HCT116 (cell line): ENCODE measurements around the gene ADAM30. TPM values are rescaled to one million over a fixed set of nuclear protein-coding genes. Genes with fewer than 3 reads are reported as not detected.

ENCODE experiments used
- ATAC-seq: fragments of 200-7000 bp; cut with Tn5 transposase; 2 replicates; pipeline ENCODE4 v1.9.1; 2020; ENCODE audit warnings: mild to moderate bottlenecking, moderate library complexity
- Bru-seq: library from RNA; stranded (reverse); fragments of 400-500 nt; gene quantifications from one replicate; lab custom pipeline; 2021; lab: Mats Ljungman, UMichigan
- BruChase-seq, 2 experiments: library from RNA; stranded (reverse); fragments of 400-500 nt; gene quantifications; one replicate each; lab custom pipeline; 2021; lab: Mats Ljungman, UMichigan
- BruUV-seq: library from RNA; stranded (reverse); fragments of 400-500 nt; replicated peaks from 2 replicates; lab custom pipeline; 2021; lab: Mats Ljungman, UMichigan
- CTCF ChIA-PET: fragments of 300-600 bp; sonication (Branson Sonifier 250); formaldehyde crosslinking; loops from one replicate; lab custom pipeline; 2021; ENCODE audit warnings: antibody characterized with exemption; lab: Charles Lee
- POLR2A ChIA-PET: fragments of 300-600, 350-600 bp; sonication (Branson Sonifier 250); formaldehyde crosslinking; loops from one replicate; lab custom pipeline; 2021; ENCODE audit warnings: antibody characterized with exemption; lab: Charles Lee
- RAD21 ChIA-PET, 2 experiments: fragments of 300-600 bp; sonication (Branson Sonifier 250); formaldehyde crosslinking; loops; one replicate each; lab custom pipeline; 2023; ENCODE audit warnings: low total read pairs in 2 of 2; ENCODE audit not compliant: uncharacterized antibody in 2 of 2, unreplicated experiment in 2 of 2, low non-redundant PET in 1 of 2; lab: Charles Lee
- DNase-seq: peaks from one replicate; pipeline ENCODE4 v3.0.0-alpha.2; 2010; ENCODE audit warnings: low read depth, low spot score
- H2AFZ ChIP-seq: fragments of 200-600 bp; shearing (Covaris generic), sonication (generic); 2 replicates; pipeline ENCODE4 v1.6.1; 2017; ENCODE audit warnings: low read depth, mixed run types, mixed read lengths, antibody characterized with exemption, low read length; ENCODE audit not compliant: poor library complexity, severe bottlenecking
- H3K27ac ChIP-seq: 2 replicates; pipeline ENCODE4 v1.5.1; 2012; ENCODE audit warnings: low read depth, low read length
- H3K27me3 ChIP-seq: fragments of 200-600 bp; sonication (generic); 2 replicates; pipeline ENCODE4 v1.6.1; 2016; ENCODE audit warnings: mixed run types, low read length, mixed read lengths; ENCODE audit not compliant: insufficient read depth
- H3K36me3 ChIP-seq, 2 experiments: fragments of 200-500 bp in 1 of 2; fragments of 200-600 bp in 1 of 2; sonication (Bioruptor generic) in 1 of 2; sonication (generic) in 1 of 2; 2 replicates each; pipeline versions ENCODE4 v1.5.1 to v1.6.1; 2014 to 2016; ENCODE audit warnings: low read length in 2 of 2, inconsistent platforms in 1 of 2, mixed read lengths in 1 of 2, mixed run types in 1 of 2; ENCODE audit not compliant: insufficient read depth in 2 of 2, control insufficient read depth in 1 of 2
- H3K4me1 ChIP-seq, 2 experiments: fragments of 200-600 bp in 1 of 2; sonication (generic) in 1 of 2; 2 replicates each; pipeline versions ENCODE4 v1.5.1 to v1.6.1; 2012 to 2017; ENCODE audit warnings: low read length in 2 of 2, inconsistent platforms in 1 of 2, mild to moderate bottlenecking in 1 of 2, mixed read lengths in 1 of 2, mixed run types in 1 of 2, moderate library complexity in 1 of 2; ENCODE audit not compliant: insufficient read depth in 2 of 2, control insufficient read depth in 1 of 2
- H3K4me2 ChIP-seq: fragments of 200-600 bp; sonication (generic); 2 replicates; pipeline ENCODE4 v1.6.1; 2017; ENCODE audit warnings: mixed run types, low read length, mixed read lengths
- H3K4me3 ChIP-seq, 2 experiments: fragments of 200-600 bp in 1 of 2; sonication (generic) in 1 of 2; replicated peaks in 1 of 2; 2 replicates each; pipeline ENCODE4 v1.5.1; 2011 to 2016; ENCODE audit warnings: low read length in 2 of 2, control low read depth in 1 of 2, low read depth in 1 of 2, mild to moderate bottlenecking in 1 of 2, mixed read lengths in 1 of 2, mixed run types in 1 of 2
- H3K79me2 ChIP-seq: fragments of 200-600 bp; sonication (generic); 2 replicates; pipeline ENCODE4 v1.6.1; 2017; ENCODE audit warnings: mild to moderate bottlenecking, mixed run types, low read length, moderate library complexity, mixed read lengths; ENCODE audit not compliant: insufficient read depth
- H3K9ac ChIP-seq: fragments of 200-600 bp; sonication (generic); 2 replicates; pipeline ENCODE4 v1.6.1; 2016; ENCODE audit warnings: low read length, mixed read lengths
- H3K9me2 ChIP-seq: fragments of 200-600 bp; sonication (generic), shearing (Covaris generic); 2 replicates; pipeline ENCODE4 v1.6.1; 2017; ENCODE audit warnings: mixed run types, mild to moderate bottlenecking, moderate library complexity; ENCODE audit not compliant: insufficient read depth
- H3K9me3 ChIP-seq, 2 experiments: fragments of 200-500 bp in 1 of 2; fragments of 200-600 bp in 1 of 2; sonication (Bioruptor generic) in 1 of 2; sonication (generic) in 1 of 2; 2 replicates each; pipeline ENCODE4 v1.6.1; 2014 to 2017; ENCODE audit warnings: low read length in 2 of 2, mixed read lengths in 2 of 2, inconsistent platforms in 1 of 2, low read depth in 1 of 2, mild to moderate bottlenecking in 1 of 2, mixed run types in 1 of 2, moderate library complexity in 1 of 2; ENCODE audit not compliant: control insufficient read depth in 1 of 2, insufficient read depth in 1 of 2
- H4K20me1 ChIP-seq: fragments of 200-600 bp; sonication (generic), shearing (Covaris generic); 2 replicates; pipeline ENCODE4 v1.6.1; 2017; ENCODE audit warnings: mixed run types, mild to moderate bottlenecking, moderate library complexity; ENCODE audit not compliant: insufficient read depth
- ATF3 ChIP-seq: IDR thresholded peaks from 2 replicates; pipeline ENCODE4 v1.6.1; 2012
- CEBPB ChIP-seq: IDR thresholded peaks from 2 replicates; pipeline ENCODE4 v1.6.1; 2012; ENCODE audit warnings: low read depth
- EGR1 ChIP-seq: IDR thresholded peaks from 2 replicates; pipeline ENCODE4 v1.6.1; 2012; ENCODE audit warnings: low read depth
- ELF1 ChIP-seq: IDR thresholded peaks from 2 replicates; pipeline ENCODE4 v1.6.1; 2012; ENCODE audit warnings: low read depth, borderline replicate concordance
- EZH2 ChIP-seq: fragments of 200-600 bp; sonication (generic); IDR thresholded peaks from 2 replicates; pipeline ENCODE4 v1.6.1; 2017; ENCODE audit warnings: antibody characterized with exemption, mixed run types
- FOSL1 ChIP-seq: IDR thresholded peaks from 2 replicates; pipeline ENCODE4 v1.6.1; 2012; ENCODE audit warnings: low read depth
- JUND ChIP-seq: IDR thresholded peaks from 2 replicates; pipeline ENCODE4 v1.6.1; 2012
- POLR2A ChIP-seq: IDR thresholded peaks from 2 replicates; pipeline ENCODE4 v1.7.0; 2011; ENCODE audit warnings: borderline replicate concordance; ENCODE audit not compliant: insufficient read depth, insufficient read length; ENCODE audit errors: extremely low read depth
- POLR2AphosphoS5 ChIP-seq: IDR thresholded peaks from 2 replicates; pipeline ENCODE4 v1.6.1; 2011; ENCODE audit warnings: mild to moderate bottlenecking, low read depth, low read length, moderate library complexity
- RAD21 ChIP-seq: IDR thresholded peaks from 2 replicates; pipeline ENCODE4 v1.6.1; 2012; ENCODE audit warnings: low read depth, mild to moderate bottlenecking
- REST ChIP-seq: IDR thresholded peaks from 2 replicates; pipeline ENCODE4 v1.6.1; 2012; ENCODE audit warnings: low read depth
- SIN3A ChIP-seq: IDR thresholded peaks from 2 replicates; pipeline ENCODE4 v1.6.1; 2012; ENCODE audit warnings: low read depth
- SP1 ChIP-seq: IDR thresholded peaks from 2 replicates; pipeline ENCODE4 v1.6.1; 2012; ENCODE audit warnings: low read depth
- SRF ChIP-seq: IDR thresholded peaks from 2 replicates; pipeline ENCODE4 v1.6.1; 2012; ENCODE audit warnings: low read depth
- TCF7L2 ChIP-seq: IDR thresholded peaks from 2 replicates; pipeline ENCODE4 v1.7.0; 2011; ENCODE audit warnings: borderline replicate concordance, inconsistent platforms; ENCODE audit not compliant: insufficient read depth, insufficient read length; ENCODE audit errors: extremely low read depth
- YY1 ChIP-seq: IDR thresholded peaks from 2 replicates; pipeline ENCODE4 v1.6.1; 2011; ENCODE audit warnings: low read length, low read depth, moderate library complexity, mild to moderate bottlenecking; ENCODE audit not compliant: insufficient replicate concordance; ENCODE audit errors: extremely low read depth
- ZNF274 ChIP-seq: fragments of 200-500 bp; sonication (Bioruptor generic); IDR thresholded peaks from 2 replicates; pipeline ENCODE4 v1.6.1; 2014; ENCODE audit warnings: mild to moderate bottlenecking, low read depth, low read length, inconsistent platforms
- intact Hi-C: fragments of 100-400 bp; cut with micrococcal nuclease; formaldehyde crosslinking; loops from 2 replicates; pipeline ENCODE4 v1.10.0; 2022
- long read RNA-seq: library from polyadenylated mRNA; unstranded; transcript quantifications from one replicate; pipeline ENCODE4 v2.0.0, GENCODE V29; 2021; ENCODE audit not compliant: unreplicated experiment
- polyA plus RNA-seq: library from polyadenylated mRNA; unstranded; fragments of >200 nt; gene quantifications from 2 replicates; pipeline ENCODE4 v1.2.1, GENCODE V29; 2012; ENCODE audit warnings: missing spikeins
- total RNA-seq: library from RNA; stranded (reverse); gene quantifications from one replicate; pipeline ENCODE4 v1.2.1, GENCODE V29; 2021; ENCODE audit not compliant: unreplicated experiment
- TF ChIP-seq, protein P1 (sequence below): IDR thresholded peaks from 2 replicates; pipeline ENCODE4 v1.6.1; 2012
- TF ChIP-seq, protein P2 (sequence below): IDR thresholded peaks from 2 replicates; pipeline ENCODE4 v1.6.1; 2011; ENCODE audit warnings: mild to moderate bottlenecking, low read length, moderate library complexity; ENCODE audit not compliant: insufficient replicate concordance; ENCODE audit errors: extremely low read depth
- TF ChIP-seq, protein P3 (sequence below), 3 experiments: fragments of 200-600 bp in 1 of 3; sonication (generic) in 1 of 3; IDR thresholded peaks in 2 of 3; conservative IDR thresholded peaks in 1 of 3; 2 replicates each; pipeline ENCODE4 v1.5.1; 2012 to 2017; ENCODE audit warnings: low read depth in 2 of 3, low read length in 2 of 3, antibody characterized with exemption in 1 of 3, borderline replicate concordance in 1 of 3, control low read depth in 1 of 3, mild to moderate bottlenecking in 1 of 3, mixed read lengths in 1 of 3, mixed run types in 1 of 3, moderate library complexity in 1 of 3; ENCODE audit not compliant: insufficient read depth in 1 of 3

ADAM30 gene
- total RNA-seq (not detected), Bru-seq, nascent RNA (not detected), BruChase-seq, experiment 1, labeled RNA remaining after a 6-hour chase (percentile 15 among the genes with signal in this experiment), BruChase-seq, experiment 2, labeled RNA remaining after a 2-hour chase (percentile 14 among the genes with signal in this experiment)
- not detected in 2 replicates for polyA plus RNA-seq
- long read RNA-seq: 0 reads

- Histone ChIP-seq H3K4me3 (no peak within 1 kb of the TSS), H3K36me3 (no peaks in the 10 kb centered on the region), H3K9ac (no peak within 1 kb of the TSS), H3K9me2 (no peaks in the 10 kb centered on the region), H3K27ac (no peak within 1 kb of the TSS), H2AFZ (no peak within 1 kb of the TSS), H3K79me2 (no peaks in the 10 kb centered on the region), H3K4me2 (no peak within 1 kb of the TSS), H3K27me3 (0 out of 2 replicates have a peak, but pooled peaks cover 5% of the 10 kb centered on the region), H3K4me1 (no peaks in the 10 kb centered on the region), H4K20me1 (no peaks in the 10 kb centered on the region), H3K9me3 (no peaks in the 10 kb centered on the region)
- intact Hi-C loops: no loop called here
- ChIA-PET POLR2A (interaction anchor here (0.6 kb wide), 1 partner anchor 79 kb away, joined by 3 read pairs; no protein-coding TSS in a partner anchor), RAD21 (no interaction called here), CTCF (no interaction called here)
- ATAC-seq (no peak), DNase-seq (no peak)
- TF ChIP-seq POLR2A (no peak), CEBPB (no peak), SIN3A (no peak), RAD21 (no peak), ATF3 (no peak), ZNF274 (no peak), JUND (no peak), SP1 (no peak), EGR1 (no peak), FOSL1 (no peak), EZH2 (no peak), SRF (no peak), TCF7L2 (no peak), POLR2AphosphoS5 (no peak), REST (no peak), ELF1 (no peak), YY1 (no peak)
- TF ChIP-seq, protein P1, sequence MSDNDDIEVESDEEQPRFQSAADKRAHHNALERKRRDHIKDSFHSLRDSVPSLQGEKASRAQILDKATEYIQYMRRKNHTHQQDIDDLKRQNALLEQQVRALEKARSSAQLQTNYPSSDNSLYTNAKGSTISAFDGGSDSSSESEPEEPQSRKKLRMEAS: no peak
- TF ChIP-seq, protein P2, sequence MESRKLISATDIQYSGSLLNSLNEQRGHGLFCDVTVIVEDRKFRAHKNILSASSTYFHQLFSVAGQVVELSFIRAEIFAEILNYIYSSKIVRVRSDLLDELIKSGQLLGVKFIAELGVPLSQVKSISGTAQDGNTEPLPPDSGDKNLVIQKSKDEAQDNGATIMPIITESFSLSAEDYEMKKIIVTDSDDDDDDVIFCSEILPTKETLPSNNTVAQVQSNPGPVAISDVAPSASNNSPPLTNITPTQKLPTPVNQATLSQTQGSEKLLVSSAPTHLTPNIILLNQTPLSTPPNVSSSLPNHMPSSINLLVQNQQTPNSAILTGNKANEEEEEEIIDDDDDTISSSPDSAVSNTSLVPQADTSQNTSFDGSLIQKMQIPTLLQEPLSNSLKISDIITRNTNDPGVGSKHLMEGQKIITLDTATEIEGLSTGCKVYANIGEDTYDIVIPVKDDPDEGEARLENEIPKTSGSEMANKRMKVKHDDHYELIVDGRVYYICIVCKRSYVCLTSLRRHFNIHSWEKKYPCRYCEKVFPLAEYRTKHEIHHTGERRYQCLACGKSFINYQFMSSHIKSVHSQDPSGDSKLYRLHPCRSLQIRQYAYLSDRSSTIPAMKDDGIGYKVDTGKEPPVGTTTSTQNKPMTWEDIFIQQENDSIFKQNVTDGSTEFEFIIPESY: no peak
- TF ChIP-seq, protein P3, sequence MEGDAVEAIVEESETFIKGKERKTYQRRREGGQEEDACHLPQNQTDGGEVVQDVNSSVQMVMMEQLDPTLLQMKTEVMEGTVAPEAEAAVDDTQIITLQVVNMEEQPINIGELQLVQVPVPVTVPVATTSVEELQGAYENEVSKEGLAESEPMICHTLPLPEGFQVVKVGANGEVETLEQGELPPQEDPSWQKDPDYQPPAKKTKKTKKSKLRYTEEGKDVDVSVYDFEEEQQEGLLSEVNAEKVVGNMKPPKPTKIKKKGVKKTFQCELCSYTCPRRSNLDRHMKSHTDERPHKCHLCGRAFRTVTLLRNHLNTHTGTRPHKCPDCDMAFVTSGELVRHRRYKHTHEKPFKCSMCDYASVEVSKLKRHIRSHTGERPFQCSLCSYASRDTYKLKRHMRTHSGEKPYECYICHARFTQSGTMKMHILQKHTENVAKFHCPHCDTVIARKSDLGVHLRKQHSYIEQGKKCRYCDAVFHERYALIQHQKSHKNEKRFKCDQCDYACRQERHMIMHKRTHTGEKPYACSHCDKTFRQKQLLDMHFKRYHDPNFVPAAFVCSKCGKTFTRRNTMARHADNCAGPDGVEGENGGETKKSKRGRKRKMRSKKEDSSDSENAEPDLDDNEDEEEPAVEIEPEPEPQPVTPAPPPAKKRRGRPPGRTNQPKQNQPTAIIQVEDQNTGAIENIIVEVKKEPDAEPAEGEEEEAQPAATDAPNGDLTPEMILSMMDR (IDR thresholded peaks at IDR 0.05 in 2 of 3, conservative IDR thresholded peaks at IDR 0.05 in 1 of 3; ENCODE audit: borderline replicate concordance in 1 of 3, insufficient read depth in 1 of 3, low read depth in 2 of 3, low read length in 2 of 3): no peak
- BruUV-seq: no TSS peak
Measured at GRCh38 chr1:119896303-119896702, at the start of gene ADAM30. Gene ADAM30 (minus strand): TSS chr1:119896515. CDS start chr1:119896336, 179 bp downstream.
